Right kidney (tissue), 1 donor: ENCODE data around the gene SLC25A36.
A peak's percentile ranks its signal among the peaks of the same experiment; 100 is the strongest.
"Not testable (repeated sequence)": the region's sequence is repeated elsewhere in the genome, so short reads cannot be mapped to it uniquely, and the experiment has no call there.

Experiments
- DNase-seq: peaks from one replicate; pipeline ENCODE4 v3.0.0-alpha.2; 2016

SLC25A36 gene

DNA sequence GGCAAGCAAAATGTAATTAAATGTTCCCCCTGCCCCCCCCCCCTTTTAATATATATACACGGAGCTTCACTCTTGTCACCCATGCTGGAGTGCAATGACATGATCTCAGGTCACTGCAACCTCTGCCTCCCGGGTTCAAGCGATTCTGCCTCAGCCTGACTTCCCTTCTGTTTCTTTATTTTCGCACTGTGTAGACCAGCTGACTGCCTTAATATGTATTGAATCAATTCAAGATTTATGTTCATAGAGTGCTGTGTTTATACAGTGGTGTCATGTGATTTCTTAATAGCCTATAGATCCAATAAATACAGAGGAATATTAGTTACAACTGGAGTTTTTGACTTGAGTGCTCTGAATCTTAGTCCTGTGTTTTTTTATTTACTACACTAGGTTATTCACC lies 39.0 kb downstream of the SLC25A36 start:
- no peak for DNase-seq

DNA sequence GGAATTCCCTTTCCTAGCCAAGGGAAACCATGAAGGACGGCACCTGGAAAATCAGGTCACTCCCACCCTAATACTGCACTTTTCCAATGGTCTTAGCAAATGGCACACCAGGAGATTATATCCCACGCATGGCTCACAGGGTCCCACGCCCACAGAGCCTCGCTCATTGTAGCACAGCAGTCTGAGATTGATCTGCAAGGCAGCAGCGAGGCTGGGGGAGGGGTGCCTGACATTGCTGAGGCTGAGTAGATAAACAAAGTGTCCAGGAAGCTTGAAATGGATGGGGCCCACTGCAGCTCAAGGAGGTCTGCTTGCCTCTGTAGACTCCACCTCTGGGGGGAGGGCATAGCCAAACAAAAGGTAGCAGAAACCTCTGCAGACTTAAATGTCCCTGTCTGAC lies 46.2 kb downstream of the SLC25A36 start:
- DNase-seq = not testable (repeated sequence)

DNA sequence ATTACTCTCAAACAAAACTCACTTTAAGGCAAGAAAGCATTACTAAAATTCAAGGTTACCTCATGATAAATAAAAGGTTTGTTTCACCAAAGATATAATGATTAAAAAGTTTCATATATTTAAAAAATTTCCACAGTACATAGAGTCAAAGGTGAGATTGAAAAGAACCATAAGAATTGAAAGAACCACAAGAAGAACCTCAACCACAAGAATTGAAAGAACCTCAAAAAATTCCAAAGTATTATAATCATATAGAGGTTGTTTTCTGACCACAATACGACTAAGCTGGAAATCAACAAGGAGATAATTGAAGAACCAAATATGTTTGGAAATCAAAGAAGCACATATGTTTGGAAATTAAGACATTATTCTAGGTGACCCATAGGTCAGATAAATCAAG lies 52.7 kb downstream of the SLC25A36 start:
- DNase-seq = no peak

DNA sequence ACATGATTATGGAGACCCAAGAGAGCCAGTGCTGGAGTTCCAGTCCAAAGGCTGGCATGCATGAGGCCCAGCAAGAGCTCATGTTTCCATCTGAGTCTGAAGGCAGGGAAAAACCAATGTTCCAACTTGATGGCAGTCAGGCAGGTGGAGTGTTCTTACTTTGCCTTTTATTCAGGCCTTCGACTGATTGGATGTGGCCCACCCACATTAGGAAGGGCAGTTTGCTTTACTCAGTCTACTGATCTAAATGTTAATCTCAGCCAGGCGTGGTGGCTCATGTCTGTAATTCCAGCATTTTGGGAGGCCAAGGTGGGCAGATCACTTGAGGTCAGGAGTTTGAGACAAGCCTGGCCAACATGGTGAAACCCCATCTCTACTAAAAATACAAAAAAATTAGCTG lies 53.2 kb downstream of the SLC25A36 start:
- not testable (repeated sequence) for DNase-seq

DNA sequence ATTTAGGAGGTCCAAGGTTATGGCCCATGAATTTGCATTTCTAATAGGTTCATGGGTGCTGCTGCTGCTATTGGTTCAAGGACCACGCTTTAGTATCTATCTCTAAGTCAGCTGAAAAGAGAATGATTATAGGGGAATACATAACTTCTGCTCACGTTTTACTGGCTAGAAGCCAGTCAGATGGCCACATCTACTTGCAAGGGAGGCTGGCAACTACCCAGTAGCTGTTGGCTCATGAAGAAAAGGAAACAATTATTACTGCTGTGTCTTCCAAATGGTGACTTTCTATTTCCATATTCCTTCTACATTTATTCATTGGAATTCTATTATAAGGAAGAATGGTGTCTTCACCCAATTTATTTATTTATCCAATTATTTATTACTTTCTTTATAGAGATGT lies 54.2 kb downstream of the SLC25A36 start:
- DNase-seq = no peak

DNA sequence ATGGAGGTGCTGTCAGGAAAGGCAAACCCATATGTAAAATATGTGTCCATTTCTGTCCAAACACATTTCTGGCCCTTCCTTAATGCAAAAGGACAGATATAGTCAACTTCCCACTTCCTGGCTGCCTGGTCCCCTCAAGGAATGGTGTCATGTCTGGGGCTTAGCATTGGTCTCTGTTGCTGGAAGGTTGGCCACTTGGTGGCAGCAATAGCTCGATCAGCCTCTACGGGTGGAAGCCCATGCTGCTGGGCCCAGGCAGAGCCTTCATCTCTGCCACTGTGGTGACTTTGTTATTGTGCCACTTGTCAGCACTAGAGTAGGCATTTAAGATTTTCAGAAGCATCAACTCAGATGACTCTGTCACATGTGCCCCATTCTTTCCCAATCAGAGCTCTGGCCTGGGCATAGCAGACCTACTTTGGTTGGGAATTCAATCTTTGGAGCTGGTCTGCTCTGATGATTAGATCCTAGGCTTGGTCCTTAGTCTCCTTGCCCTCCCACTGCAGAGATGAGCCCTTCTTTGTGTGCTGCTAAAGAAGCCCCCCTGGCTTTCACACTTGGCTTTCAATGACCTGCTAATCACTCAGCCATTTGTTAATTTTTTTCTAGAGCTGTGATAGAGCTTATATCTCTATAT lies 58.5 kb downstream of the SLC25A36 start:
- peak; percentile 33 for DNase-seq

DNA sequence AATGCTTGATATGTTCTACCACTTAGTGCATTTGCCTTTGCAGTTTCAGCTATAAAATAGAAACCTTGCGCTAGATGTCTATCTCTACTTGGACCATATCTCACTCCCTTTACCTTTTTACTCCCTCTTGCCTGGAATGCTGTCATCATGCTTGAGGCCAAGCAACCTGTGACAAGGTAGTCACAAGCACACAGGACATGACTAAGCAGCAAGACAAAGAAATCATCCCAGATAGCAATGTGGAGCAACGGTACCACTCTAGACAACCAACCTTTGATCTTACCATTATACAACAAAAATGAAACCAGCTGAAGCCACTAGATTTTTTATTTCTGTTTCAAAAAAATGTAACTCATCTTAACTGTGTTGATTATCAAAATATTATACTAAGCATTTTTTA lies 59.0 kb downstream of the SLC25A36 start:
- DNase-seq = no peak

DNA sequence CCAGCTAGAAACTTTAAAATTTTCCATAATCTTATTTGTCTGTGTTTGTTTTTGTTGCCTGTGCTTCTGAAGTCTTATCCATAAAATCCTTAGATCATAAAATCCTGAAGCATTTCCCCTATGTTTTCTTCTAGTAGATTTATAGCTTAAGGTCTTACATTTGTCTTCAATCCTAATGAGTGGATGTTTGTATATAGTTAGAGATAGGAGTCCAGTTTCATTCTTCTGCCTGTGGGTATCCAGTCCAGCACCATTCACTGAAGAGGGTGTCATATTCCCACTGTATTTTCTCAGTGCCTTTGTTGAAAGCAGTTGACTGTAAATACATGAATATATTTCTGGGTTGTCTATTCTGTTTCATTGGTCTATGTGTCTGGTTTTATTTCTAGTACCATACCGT lies 64.7 kb downstream of the SLC25A36 start:
- DNase-seq = no peak

DNA sequence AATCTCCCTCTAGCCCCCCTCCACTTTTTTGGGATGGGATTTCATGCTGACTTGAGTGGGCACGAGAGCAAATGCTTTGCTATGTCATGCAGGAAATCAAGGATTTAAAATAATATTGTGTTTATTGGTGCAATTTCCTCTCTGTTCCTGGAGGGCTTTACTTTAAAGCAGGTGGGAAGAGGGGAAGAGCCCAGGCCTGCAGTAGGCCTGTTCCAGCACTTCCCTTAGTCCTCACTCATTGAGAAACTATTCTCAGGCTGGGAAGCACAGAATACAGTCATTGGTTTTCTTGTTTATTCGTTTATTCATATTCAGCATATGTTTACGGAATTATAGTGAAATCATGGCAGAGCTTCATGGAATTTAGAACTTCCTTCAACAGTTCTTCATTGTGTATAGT lies 67.9 kb downstream of the SLC25A36 start:
- DNase-seq = no peak

DNA sequence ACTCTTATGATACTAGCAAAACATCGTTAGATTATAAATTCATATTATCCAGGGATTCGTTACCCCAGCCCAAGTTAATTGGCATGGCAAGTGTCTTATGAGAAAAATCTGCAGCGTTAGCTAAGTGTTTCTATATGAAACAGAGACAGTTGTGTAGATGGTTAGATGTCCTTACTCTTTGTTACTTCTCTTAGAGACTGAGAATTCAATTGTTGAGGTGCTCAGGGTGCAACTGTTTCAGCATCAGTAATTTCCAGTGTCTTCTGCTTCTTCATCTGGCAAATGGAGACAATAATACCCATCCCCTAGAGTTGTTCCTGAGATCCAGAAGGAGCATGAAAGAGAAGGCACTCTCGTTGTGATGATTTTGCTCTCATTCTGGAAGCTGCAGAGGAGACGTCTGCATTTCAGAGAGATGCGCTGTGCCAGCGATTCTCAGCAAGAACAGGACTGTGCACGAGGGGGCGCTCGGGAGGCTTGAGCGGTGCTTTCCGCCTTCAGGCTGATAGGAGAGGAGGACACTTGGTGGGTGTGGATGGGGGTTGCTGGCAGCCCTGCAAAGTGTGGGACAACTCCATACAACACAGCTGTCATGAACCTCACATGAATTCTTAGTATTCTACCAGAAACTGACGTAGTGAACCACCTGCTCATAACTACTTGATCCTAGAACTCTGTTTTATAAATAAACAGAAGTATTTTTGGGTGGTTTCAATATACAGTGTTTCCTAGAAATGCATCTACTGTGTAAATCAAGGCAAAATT lies 69.8 kb downstream of the SLC25A36 start:
- peak; percentile 59 for DNase-seq

DNA sequence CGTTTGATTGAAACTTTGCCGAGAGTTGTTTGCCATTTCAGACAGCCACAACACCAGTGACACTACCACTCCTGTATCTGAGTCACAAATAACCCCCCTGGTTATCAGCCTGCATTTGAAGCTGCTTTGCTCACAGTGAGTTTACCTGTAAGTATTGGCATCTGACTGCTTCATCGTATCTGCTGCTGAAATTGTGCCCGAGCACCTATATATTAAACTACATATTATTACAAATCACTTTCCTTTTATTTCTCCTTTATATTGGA lies 70.3 kb downstream of the SLC25A36 start:
- no peak for DNase-seq

DNA sequence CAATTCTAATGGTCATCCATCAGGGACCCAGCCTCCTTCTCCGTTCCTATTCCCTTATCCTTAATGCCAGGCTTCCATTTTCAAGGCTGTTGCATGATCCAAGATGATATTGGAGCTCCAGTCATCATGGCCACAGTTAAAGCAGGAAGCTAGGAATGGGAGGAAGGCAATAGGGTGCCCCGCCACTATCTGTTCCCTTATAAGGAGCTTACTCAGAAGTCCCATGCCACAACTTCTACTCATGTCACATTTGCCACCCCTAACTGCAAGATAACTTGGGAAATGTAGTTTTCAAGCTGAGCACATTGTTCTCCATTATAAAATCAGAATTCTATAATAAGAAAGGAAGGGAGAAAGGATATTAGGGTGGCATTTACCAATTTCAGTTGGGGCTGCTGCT lies 70.9 kb downstream of the SLC25A36 start:
- DNase-seq = no peak

DNA sequence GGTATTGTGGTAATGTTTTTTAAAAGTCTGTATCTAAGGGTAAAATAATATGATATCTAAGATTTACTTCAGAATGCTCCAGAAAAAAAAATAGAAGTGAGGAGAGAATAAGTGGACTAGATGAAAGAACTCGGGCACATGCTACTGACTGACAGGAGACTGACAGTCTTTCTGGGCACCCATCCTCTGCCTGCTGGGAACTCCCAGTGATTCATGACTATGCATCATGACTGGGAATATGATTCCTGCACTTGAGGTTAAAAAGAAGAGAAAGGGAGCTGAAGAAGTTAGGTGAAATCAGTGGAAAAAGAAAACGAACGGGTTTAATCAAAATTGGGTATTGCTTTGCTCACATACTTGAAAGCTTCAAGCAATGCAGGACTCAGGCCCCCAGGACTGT lies 73.8 kb downstream of the SLC25A36 start:
- no peak for DNase-seq

DNA sequence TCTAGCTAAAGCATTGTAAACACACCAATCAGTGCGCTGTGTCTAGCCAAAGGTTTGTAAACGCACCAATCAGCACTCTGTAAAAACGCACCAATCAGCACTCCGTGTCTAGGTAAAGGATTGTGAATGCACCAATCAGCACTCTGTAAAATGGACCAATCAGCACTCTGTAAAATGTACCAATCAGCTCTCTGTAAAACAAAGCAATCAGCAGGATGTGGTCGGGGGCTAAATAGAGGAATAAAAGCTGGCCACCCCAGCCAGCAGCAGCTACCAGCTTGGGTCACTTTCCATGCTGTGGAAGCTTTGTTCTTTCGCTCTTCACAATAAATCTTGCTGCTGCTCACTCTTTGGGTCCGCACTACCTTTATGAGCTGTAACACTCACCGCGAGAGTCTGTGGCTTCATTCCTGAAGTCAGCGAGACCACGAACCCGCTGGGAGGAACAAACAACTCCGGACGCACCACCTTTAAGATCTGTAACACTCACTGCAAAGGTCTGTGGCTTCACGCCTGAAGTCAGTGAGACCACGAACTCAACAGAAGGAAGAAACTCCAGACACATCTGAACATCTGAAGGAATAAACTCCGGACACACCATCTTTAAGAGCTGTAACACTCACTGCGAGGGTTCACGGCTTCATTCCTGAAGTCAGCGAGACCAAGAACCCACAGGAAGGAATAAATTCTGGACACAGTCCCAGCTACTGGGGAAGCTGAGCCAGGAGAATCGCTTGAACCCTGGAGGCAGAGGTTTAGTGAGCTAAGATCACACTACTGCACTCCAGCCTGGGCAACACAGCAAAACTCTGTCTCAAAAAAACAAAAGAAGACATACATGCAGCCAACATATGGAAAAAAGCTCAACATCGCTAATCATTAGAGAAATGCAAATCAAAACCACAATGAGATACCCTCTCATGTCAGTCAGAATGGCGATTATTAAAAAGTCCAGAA lies 76.0 kb downstream of the SLC25A36 start:
- DNase-seq = not testable (repeated sequence)

DNA sequence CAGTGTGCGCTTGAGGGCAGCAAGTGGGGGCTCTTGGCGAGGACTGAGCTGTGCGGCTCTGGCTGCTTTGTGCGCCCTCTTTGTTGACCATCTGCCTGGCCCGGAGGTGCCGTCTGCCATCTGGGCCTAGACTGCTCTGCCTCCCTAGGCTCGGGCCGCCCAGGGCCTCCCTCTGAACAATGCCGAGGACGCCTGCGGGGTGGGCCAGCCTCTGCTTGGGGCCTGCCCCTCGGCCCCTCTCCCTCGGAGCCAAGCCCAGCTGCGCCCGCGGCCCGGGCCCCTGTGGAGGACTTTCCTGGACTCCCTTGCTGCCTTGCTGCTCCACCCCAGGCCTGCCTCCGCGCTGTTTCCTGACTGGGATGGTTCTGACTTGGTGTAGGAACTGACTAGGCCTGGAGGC lies 77.6 kb downstream of the SLC25A36 start:
- DNase-seq = no peak

DNA sequence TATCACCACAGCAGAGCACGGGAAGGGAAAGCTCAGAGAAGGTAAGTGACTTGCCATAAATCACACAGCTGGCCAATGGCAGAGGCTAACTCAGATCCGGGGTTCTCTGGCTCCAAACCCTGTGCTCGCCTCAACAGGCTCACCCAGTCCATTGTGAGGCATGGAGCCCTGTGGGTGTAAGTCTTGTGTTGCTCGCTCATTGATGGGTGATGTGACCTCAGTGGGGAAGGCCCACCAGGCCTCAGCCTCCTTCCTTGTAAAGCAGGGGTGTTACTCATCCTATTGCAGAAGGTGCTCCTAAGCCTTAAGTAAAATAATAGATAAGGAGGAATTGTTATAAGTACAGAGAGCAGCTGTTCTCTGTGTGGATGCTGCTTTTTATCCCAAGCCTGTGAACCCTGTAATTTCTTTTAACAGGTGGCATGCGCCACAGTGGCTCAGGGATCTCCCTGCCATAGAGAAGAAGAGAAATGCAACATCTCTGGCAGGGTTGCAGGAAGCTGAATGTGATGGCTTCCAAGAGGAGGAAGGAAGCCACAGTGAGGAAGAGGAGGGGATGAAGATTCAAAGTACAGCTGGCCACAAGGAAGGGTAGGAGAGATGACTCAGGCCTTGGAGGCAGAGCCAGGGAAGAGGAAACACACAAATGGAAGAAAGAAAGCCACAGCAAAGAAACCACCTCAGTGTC lies 78.7 kb downstream of the SLC25A36 start:
- DNase-seq = no peak

DNA sequence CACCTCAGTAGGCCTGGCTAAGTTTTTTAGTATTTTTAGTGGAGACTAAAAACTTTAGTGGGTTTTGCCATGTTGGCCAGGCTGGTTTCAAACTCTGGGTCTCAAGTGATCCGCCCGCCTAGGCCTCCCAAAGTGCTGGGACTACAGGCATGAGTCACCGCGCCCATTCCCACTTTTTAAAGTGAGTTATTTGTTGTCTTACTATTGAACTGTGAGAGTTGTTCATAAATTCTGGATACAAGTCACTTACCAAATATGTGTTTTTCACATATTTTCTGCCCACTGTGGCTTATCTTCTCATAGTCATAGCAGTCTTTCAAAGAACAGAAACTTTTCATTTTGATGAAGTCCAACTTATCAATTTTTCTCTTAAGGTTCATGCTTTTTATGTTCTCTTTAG lies 79.6 kb downstream of the SLC25A36 start:
- DNase-seq = no peak
